Sigmoid colon (tissue), 4 donors: ENCODE measurements around the gene EXT2.

Experiments
- CTCF ChIP-seq, 4 experiments: fragments of 450-650 bp in 3 of 4; fragments of 200-600 bp in 1 of 4; IDR thresholded peaks; one replicate each; pipeline ENCODE4 v1.5.1; 2016 to 2019; ENCODE audit warnings: antibody characterized with exemption in 4 of 4, mild to moderate bottlenecking in 3 of 4, moderate library complexity in 2 of 4
- EP300 ChIP-seq, 4 donors: sonication (generic); formaldehyde crosslinking; IDR thresholded peaks; one replicate each; pipeline ENCODE4 v1.6.1; 2017; ENCODE audit warnings: antibody characterized with exemption in 4 of 4
- POLR2A ChIP-seq, 2 donors: fragments of 450-650 bp; IDR thresholded peaks; one replicate each; pipeline ENCODE4 v1.6.1; 2016; ENCODE audit warnings: antibody characterized with exemption in 2 of 2, mild to moderate bottlenecking in 2 of 2, moderate library complexity in 2 of 2
- POLR2AphosphoS5 ChIP-seq, 4 donors: sonication (generic); formaldehyde crosslinking; IDR thresholded peaks; one replicate each; pipeline ENCODE4 v1.6.1; 2017; ENCODE audit warnings: antibody characterized with exemption in 4 of 4

GRCh38 chr11:44269369-44270351, 174.2 kb downstream of the EXT2 start:
- TF ChIP-seq CTCF (IDR thresholded peaks at IDR 0.05) (no peak), POLR2A (IDR thresholded peaks at IDR 0.05) (no peak), EP300 (IDR thresholded peaks at IDR 0.05) (no peak), POLR2AphosphoS5 (IDR thresholded peaks at IDR 0.05) (no peak)
